ENCODE data around the gene RPAP3. TPM values are rescaled to one million over a fixed set of nuclear protein-coding genes. Genes with fewer than 3 reads are reported as not detected.

RPAP3 gene
- total and polyA plus RNA-seq, 2 experiments from 2014 or later, result 31.4 to 69.9 TPM

GRCh38 chr12:47612953-47613352 is 92.9 kb downstream of the RPAP3 start (continued):
- TF ChIP-seq POLR2AphosphoS5 (IDR thresholded peaks at IDR 0.05; ENCODE audit: low read depth) (no peak), ETS1 (IDR thresholded peaks at IDR 0.05) (no peak), JUNB (IDR thresholded peaks at IDR 0.05; ENCODE audit: unreplicated experiment) (no peak), CREB1 (CRISPR knock-in tag; IDR thresholded peaks at IDR 0.05; ENCODE audit: low read depth) (no peak), ZNF114 (CRISPR knock-in tag; IDR thresholded peaks at IDR 0.05) (no peak), NANOG (IDR thresholded peaks at IDR 0.05; ENCODE audit: borderline replicate concordance) (no peak)
- TF ChIP-seq, protein P1, sequence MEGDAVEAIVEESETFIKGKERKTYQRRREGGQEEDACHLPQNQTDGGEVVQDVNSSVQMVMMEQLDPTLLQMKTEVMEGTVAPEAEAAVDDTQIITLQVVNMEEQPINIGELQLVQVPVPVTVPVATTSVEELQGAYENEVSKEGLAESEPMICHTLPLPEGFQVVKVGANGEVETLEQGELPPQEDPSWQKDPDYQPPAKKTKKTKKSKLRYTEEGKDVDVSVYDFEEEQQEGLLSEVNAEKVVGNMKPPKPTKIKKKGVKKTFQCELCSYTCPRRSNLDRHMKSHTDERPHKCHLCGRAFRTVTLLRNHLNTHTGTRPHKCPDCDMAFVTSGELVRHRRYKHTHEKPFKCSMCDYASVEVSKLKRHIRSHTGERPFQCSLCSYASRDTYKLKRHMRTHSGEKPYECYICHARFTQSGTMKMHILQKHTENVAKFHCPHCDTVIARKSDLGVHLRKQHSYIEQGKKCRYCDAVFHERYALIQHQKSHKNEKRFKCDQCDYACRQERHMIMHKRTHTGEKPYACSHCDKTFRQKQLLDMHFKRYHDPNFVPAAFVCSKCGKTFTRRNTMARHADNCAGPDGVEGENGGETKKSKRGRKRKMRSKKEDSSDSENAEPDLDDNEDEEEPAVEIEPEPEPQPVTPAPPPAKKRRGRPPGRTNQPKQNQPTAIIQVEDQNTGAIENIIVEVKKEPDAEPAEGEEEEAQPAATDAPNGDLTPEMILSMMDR (conservative IDR thresholded peaks at IDR 0.05; ENCODE audit: low read depth in 2 of 2), result no peak

DNA sequence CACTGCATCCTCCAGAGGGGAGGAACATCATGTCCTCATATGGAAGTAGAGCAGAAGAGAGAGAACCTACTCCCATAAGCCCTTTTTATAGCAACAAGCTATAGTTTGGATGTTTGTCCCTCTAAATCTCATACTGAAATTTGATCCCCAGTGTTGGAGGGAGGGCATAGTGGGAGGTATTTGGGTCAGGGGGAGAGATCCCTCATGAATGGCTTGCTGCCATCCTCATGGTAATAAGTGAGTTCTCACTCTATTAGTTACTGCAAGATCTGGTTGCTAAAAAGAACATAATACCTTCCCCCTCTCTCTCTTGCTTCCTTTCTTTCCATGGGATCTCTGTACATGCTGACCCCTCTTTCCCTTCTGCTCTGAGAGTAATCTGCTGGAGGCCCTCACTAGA is 93.9 kb downstream of the RPAP3 start:
- H3K36me3 ChIP-seq (ENCODE audit: insufficient read depth), result no peaks in the 10 kb centered on the region; the same call in none of the 2 replicates
- no peaks in the 10 kb centered on the region for H3K27me3 ChIP-seq (ENCODE audit: insufficient read depth)
- H3K9me2 ChIP-seq (ENCODE audit: insufficient read depth), result no peaks in the 10 kb centered on the region
- no peak overlapping the region for H3K4me2 ChIP-seq
- Mint-ChIP-seq H3K36me3 (ENCODE audit: low read depth) (peaks cover 59% of the 10 kb centered on the region), H3K4me3 (no peak overlapping the region), H3K27me3 (ENCODE audit: insufficient read depth, low read depth, poor library complexity) (peaks cover 5% of the 10 kb centered on the region), H3K27ac (no peak overlapping the region), H3K4me1 (0 out of 3 replicates have a peak, but pooled peaks cover 4% of the 10 kb centered on the region), H3K9me3 (peaks cover 57% of the 10 kb centered on the region)
- H3F3A ChIP-seq (replicated peaks; ENCODE audit: low read depth), result no peaks in the 10 kb centered on the region
- H3K27ac ChIP-seq (ENCODE audit: low read depth), result no peak overlapping the region
- H4K20me1 ChIP-seq (replicated peaks; ENCODE audit: insufficient read depth), result no peaks in the 10 kb centered on the region
- no peak overlapping the region for H3K4me3 ChIP-seq
- H3K4me1 ChIP-seq (ENCODE audit: insufficient read depth), result no peaks in the 10 kb centered on the region
- no peak for DNase-seq (ENCODE audit: low spot score)
- no peaks in the 10 kb centered on the region for H3K79me2 ChIP-seq (replicated peaks; ENCODE audit: insufficient read depth)
- no peak for ATAC-seq
- no peak overlapping the region for H2AFZ ChIP-seq
- TF ChIP-seq, protein P2, sequence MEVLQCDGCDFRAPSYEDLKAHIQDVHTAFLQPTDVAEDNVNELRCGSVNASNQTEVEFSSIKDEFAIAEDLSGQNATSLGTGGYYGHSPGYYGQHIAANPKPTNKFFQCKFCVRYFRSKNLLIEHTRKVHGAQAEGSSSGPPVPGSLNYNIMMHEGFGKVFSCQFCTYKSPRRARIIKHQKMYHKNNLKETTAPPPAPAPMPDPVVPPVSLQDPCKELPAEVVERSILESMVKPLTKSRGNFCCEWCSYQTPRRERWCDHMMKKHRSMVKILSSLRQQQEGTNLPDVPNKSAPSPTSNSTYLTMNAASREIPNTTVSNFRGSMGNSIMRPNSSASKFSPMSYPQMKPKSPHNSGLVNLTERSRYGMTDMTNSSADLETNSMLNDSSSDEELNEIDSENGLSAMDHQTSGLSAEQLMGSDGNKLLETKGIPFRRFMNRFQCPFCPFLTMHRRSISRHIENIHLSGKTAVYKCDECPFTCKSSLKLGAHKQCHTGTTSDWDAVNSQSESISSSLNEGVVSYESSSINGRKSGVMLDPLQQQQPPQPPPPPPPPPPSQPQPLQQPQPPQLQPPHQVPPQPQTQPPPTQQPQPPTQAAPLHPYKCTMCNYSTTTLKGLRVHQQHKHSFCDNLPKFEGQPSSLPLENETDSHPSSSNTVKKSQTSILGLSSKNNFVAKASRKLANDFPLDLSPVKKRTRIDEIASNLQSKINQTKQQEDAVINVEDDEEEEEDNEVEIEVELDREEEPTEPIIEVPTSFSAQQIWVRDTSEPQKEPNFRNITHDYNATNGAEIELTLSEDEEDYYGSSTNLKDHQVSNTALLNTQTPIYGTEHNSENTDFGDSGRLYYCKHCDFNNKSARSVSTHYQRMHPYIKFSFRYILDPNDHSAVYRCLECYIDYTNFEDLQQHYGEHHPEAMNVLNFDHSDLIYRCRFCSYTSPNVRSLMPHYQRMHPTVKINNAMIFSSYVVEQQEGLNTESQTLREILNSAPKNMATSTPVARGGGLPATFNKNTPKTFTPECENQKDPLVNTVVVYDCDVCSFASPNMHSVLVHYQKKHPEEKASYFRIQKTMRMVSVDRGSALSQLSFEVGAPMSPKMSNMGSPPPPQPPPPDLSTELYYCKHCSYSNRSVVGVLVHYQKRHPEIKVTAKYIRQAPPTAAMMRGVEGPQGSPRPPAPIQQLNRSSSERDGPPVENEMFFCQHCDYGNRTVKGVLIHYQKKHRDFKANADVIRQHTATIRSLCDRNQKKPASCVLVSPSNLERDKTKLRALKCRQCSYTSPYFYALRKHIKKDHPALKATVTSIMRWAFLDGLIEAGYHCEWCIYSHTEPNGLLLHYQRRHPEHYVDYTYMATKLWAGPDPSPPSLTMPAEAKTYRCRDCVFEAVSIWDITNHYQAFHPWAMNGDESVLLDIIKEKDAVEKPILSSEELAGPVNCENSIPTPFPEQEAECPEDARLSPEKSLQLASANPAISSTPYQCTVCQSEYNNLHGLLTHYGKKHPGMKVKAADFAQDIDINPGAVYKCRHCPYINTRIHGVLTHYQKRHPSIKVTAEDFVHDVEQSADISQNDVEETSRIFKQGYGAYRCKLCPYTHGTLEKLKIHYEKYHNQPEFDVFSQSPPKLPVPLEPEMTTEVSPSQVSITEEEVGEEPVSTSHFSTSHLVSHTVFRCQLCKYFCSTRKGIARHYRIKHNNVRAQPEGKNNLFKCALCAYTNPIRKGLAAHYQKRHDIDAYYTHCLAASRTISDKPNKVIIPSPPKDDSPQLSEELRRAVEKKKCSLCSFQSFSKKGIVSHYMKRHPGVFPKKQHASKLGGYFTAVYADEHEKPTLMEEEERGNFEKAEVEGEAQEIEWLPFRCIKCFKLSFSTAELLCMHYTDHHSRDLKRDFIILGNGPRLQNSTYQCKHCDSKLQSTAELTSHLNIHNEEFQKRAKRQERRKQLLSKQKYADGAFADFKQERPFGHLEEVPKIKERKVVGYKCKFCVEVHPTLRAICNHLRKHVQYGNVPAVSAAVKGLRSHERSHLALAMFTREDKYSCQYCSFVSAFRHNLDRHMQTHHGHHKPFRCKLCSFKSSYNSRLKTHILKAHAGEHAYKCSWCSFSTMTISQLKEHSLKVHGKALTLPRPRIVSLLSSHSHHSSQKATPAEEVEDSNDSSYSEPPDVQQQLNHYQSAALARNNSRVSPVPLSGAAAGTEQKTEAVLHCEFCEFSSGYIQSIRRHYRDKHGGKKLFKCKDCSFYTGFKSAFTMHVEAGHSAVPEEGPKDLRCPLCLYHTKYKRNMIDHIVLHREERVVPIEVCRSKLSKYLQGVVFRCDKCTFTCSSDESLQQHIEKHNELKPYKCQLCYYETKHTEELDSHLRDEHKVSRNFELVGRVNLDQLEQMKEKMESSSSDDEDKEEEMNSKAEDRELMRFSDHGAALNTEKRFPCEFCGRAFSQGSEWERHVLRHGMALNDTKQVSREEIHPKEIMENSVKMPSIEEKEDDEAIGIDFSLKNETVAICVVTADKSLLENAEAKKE (CRISPR knock-in tag; IDR thresholded peaks at IDR 0.05), result no peak
- TF ChIP-seq STAT1 (IDR thresholded peaks at IDR 0.05; ENCODE audit: unreplicated experiment), result no peak
- TF ChIP-seq, protein P1 (conservative IDR thresholded peaks at IDR 0.05; ENCODE audit: low read depth in 2 of 2), result no peak
- TF ChIP-seq POLR2AphosphoS5 (IDR thresholded peaks at IDR 0.05; ENCODE audit: low read depth), result no peak
- TF ChIP-seq EZH2 (IDR thresholded peaks at IDR 0.05; ENCODE audit: low read depth, unreplicated experiment), result no peak
- no peak for TF ChIP-seq CREB1 (CRISPR knock-in tag; IDR thresholded peaks at IDR 0.05; ENCODE audit: low read depth)
- no peak for TF ChIP-seq ZNF331 (CRISPR knock-in tag; IDR thresholded peaks at IDR 0.05; ENCODE audit: low read depth)
- TF ChIP-seq NANOG (IDR thresholded peaks at IDR 0.05; ENCODE audit: borderline replicate concordance), result no peak

Data from GM23338 (cell line).